PFSK-1 (cell line): ENCODE data around the gene KRT17.

Experiments used
- FOXP2 ChIP-seq: optimal IDR thresholded peaks from 2 replicates; pipeline ENCODE3; 2011; ENCODE audit warnings: borderline replicate concordance, control low read depth, inconsistent platforms; ENCODE audit not compliant: insufficient read depth; ENCODE audit errors: extremely low read length, extremely low read depth
- POLR2AphosphoS5 ChIP-seq: IDR thresholded peaks from 2 replicates; pipeline ENCODE4 v1.6.1; 2012; ENCODE audit warnings: low read depth, mild to moderate bottlenecking, control low read depth, low read length, moderate library complexity
- REST ChIP-seq, 2 experiments: IDR thresholded peaks; 2 replicates each; pipeline versions ENCODE4 v1.6.1 to v1.8.0; 2011 to 2012; ENCODE audit warnings: low read depth in 2 of 2, low read length in 2 of 2, control low read depth in 1 of 2, inconsistent platforms in 1 of 2, mild to moderate bottlenecking in 1 of 2, moderate library complexity in 1 of 2; ENCODE audit not compliant: insufficient read depth in 1 of 2
- SIN3A ChIP-seq: IDR thresholded peaks from 2 replicates; pipeline ENCODE4 v1.6.1; 2012; ENCODE audit warnings: mild to moderate bottlenecking, low read length, moderate library complexity, borderline replicate concordance; ENCODE audit not compliant: insufficient read depth
- TAF1 ChIP-seq: IDR thresholded peaks from 2 replicates; pipeline ENCODE4 v1.6.1; 2012; ENCODE audit warnings: low read length, control low read depth, borderline replicate concordance; ENCODE audit not compliant: insufficient read depth

KRT17 gene

GRCh38 chr17:41653892-41654677, 29.7 kb upstream of the KRT17 start:
- TF ChIP-seq TAF1 (no peak), REST (IDR thresholded peaks at IDR 0.05; ENCODE audit: insufficient read depth in 1 of 2, low read depth in 2 of 2, low read length in 2 of 2) (no peak), SIN3A (no peak), FOXP2 (no peak), POLR2AphosphoS5 (no peak)

DNA sequence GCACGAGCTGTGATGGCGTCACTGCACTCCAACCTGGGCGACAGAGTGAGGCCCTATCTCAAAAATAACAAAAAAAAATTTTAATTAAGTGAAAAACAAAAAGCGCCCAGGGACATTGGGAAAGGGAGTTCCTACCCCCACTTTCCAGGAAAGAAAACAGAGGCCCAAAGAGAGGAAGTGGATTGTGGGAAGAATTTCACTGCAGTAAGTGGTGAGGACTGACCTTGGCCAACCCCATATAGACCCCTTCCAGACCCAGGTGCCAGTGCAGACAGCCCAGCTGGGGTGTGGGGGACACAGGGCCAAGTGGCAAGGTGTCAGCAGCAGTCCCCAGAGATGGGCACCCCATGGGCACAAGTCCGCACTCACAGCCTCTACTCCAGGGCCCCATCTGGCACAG, 29.0 kb upstream of the KRT17 start:
- TF ChIP-seq REST (IDR thresholded peaks at IDR 0.05; ENCODE audit: insufficient read depth in 1 of 2, low read depth in 2 of 2, low read length in 2 of 2), result no peak
- TF ChIP-seq POLR2AphosphoS5, result no peak
- no peak for TF ChIP-seq SIN3A
- TF ChIP-seq TAF1, result no peak

DNA sequence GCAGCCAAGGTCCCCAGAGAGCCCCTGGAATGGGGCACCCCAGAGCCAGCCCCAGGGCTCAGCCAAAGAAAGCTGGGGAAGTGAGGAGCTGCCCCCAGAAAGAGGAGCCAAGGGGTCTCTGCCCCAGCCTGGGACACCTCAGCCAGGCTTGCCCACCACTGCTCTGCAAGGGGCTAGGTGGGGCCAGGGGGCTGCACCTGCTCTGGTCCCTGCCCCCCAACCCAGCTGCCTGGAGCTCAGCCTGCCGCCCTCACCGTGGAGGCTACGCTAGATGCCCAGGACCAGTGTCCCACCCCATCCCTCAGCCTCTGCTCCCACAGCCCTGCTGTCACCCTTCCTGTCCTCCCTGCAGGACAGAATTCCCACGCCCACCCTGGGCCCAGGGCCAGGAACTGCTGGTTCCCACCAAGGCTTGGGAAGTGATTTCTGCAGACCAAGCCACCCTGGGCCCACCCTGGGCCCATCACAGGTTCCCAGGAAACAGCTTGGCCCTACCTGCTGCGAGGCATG, 28.1 kb upstream of the KRT17 start:
- TF ChIP-seq REST (IDR thresholded peaks at IDR 0.05; ENCODE audit: insufficient read depth in 1 of 2, low read depth in 2 of 2, low read length in 2 of 2), result no peak
- no peak for TF ChIP-seq SIN3A
- TF ChIP-seq TAF1, result no peak
- no peak for TF ChIP-seq FOXP2
- TF ChIP-seq POLR2AphosphoS5, result no peak

GRCh38 chr17:41651625-41652460, 27.5 kb upstream of the KRT17 start:
- TF ChIP-seq TAF1 (no peak), POLR2AphosphoS5 (no peak), REST (IDR thresholded peaks at IDR 0.05; ENCODE audit: insufficient read depth in 1 of 2, low read depth in 2 of 2, low read length in 2 of 2) (no peak), SIN3A (no peak), FOXP2 (no peak)
